WTC11 (cell line): Measurements from ENCODE around the gene MAMDC2. TPM values are rescaled to one million over a fixed set of nuclear protein-coding genes. Genes with fewer than 3 reads are reported as not detected.
A peak's percentile ranks its signal among the peaks of the same experiment; 100 is the strongest.

ENCODE experiments used
- ATAC-seq: fragments of 200-7000 bp; cut with Tn5 transposase; 2 replicates; pipeline ENCODE4 v1.10.0; 2021; ENCODE audit warnings: mild to moderate bottlenecking, moderate library complexity
- CTCF ChIA-PET: fragments of 300-600 bp; sonication (Branson Sonifier 250); formaldehyde crosslinking; loops from one replicate; lab custom pipeline; 2021; ENCODE audit warnings: antibody characterized with exemption; lab: Charles Lee
- POLR2A ChIA-PET: fragments of 350-600 bp; sonication (Branson Sonifier 250); formaldehyde crosslinking; loops from one replicate; lab custom pipeline; 2021; ENCODE audit warnings: antibody characterized with exemption; lab: Charles Lee
- DNase-seq: peaks from one replicate; pipeline ENCODE4 v3.0.0; 2021; ENCODE audit warnings: low spot score
- H3K27ac Mint-ChIP-seq: 2 replicates; pipeline ENCODE4 v1.8.0; 2021; ENCODE audit warnings: mixed read lengths
- H3K27me3 Mint-ChIP-seq: 2 replicates; pipeline ENCODE4 v1.8.0; 2021; ENCODE audit warnings: low read depth, mild to moderate bottlenecking, moderate library complexity, mixed read lengths
- H3K36me3 Mint-ChIP-seq: 2 replicates; pipeline ENCODE4 v1.8.0; 2021; ENCODE audit warnings: mixed read lengths
- H3K4me1 Mint-ChIP-seq: 2 replicates; pipeline ENCODE4 v1.8.0; 2022; ENCODE audit warnings: mixed read lengths
- H3K4me3 Mint-ChIP-seq: 2 replicates; pipeline ENCODE4 v1.8.0; 2021; ENCODE audit warnings: mild to moderate bottlenecking, moderate library complexity, mixed read lengths
- H3K9me3 Mint-ChIP-seq: 2 replicates; pipeline ENCODE4 v1.8.0; 2021; ENCODE audit warnings: mixed read lengths
- AR ChIP-seq: fragments of 250-450 bp; sonication (Bioruptor Pico); IDR thresholded peaks from 2 replicates; pipeline ENCODE4 v1.9.0; 2021; ENCODE audit warnings: mild to moderate bottlenecking
- ATF1 ChIP-seq: sonication (generic); formaldehyde crosslinking; IDR thresholded peaks from 2 replicates; pipeline ENCODE4 v1.8.1; 2023; ENCODE audit warnings: mild to moderate bottlenecking, moderate library complexity, missing genetic modification reagents
- CREB1 ChIP-seq: sonication (generic); formaldehyde crosslinking; IDR thresholded peaks from 2 replicates; pipeline ENCODE4 v1.8.0; 2023; ENCODE audit warnings: mild to moderate bottlenecking, missing genetic modification reagents
- CTCF ChIP-seq: fragments of 200-600 bp; IDR thresholded peaks from 2 replicates; pipeline ENCODE4 v1.8.0; 2022; ENCODE audit warnings: antibody characterized with exemption
- E2F4 ChIP-seq: sonication (generic); formaldehyde crosslinking; IDR thresholded peaks from 2 replicates; pipeline ENCODE4 v1.8.1; 2022; ENCODE audit warnings: low read depth, mild to moderate bottlenecking, moderate library complexity, missing genetic modification reagents, borderline replicate concordance
- EMX1 ChIP-seq: fragments of 250-450 bp; sonication (Bioruptor Pico); IDR thresholded peaks from 2 replicates; pipeline ENCODE4 v1.8.0; 2021; ENCODE audit warnings: mild to moderate bottlenecking
- ETV6 ChIP-seq: sonication (generic); formaldehyde crosslinking; IDR thresholded peaks from 2 replicates; pipeline ENCODE4 v1.8.1; 2022; ENCODE audit warnings: mild to moderate bottlenecking, missing genetic modification reagents
- HMGA2 ChIP-seq: fragments of 250-450 bp; sonication (Bioruptor Pico); IDR thresholded peaks from 2 replicates; pipeline ENCODE4 v1.4.0; 2021; ENCODE audit warnings: mild to moderate bottlenecking, moderate library complexity
- MAX ChIP-seq: sonication (generic); formaldehyde crosslinking; IDR thresholded peaks from 2 replicates; pipeline ENCODE4 v1.8.0; 2022; ENCODE audit warnings: mild to moderate bottlenecking, missing genetic modification reagents
- NFYB ChIP-seq: sonication (generic); formaldehyde crosslinking; conservative IDR thresholded peaks from 2 replicates; pipeline ENCODE4 v1.8.0; 2022; ENCODE audit warnings: low read depth, missing genetic modification reagents
- PRRX2 ChIP-seq: fragments of 250-450 bp; sonication (Bioruptor Pico); IDR thresholded peaks from 2 replicates; pipeline ENCODE4 v1.8.0; 2021; ENCODE audit warnings: mild to moderate bottlenecking
- RORB ChIP-seq: fragments of 250-450 bp; sonication (Bioruptor Pico); IDR thresholded peaks from 2 replicates; pipeline ENCODE4 v1.9.0; 2021; ENCODE audit warnings: mild to moderate bottlenecking
- SMAD3 ChIP-seq: sonication (generic); formaldehyde crosslinking; IDR thresholded peaks from 2 replicates; pipeline ENCODE4 v1.8.0; 2022; ENCODE audit warnings: missing genetic modification reagents, mild to moderate bottlenecking, borderline replicate concordance
- SMAD4 ChIP-seq: sonication (generic); formaldehyde crosslinking; IDR thresholded peaks from 2 replicates; pipeline ENCODE4 v1.8.0; 2022; ENCODE audit warnings: mild to moderate bottlenecking, missing genetic modification reagents
- TEAD1 ChIP-seq: sonication (generic); formaldehyde crosslinking; IDR thresholded peaks from 2 replicates; pipeline ENCODE4 v1.8.0; 2022; ENCODE audit warnings: mild to moderate bottlenecking, missing genetic modification reagents
- ZNF138 ChIP-seq: sonication (generic); formaldehyde crosslinking; conservative IDR thresholded peaks from 2 replicates; pipeline ENCODE4 v1.8.1; 2022; ENCODE audit warnings: mild to moderate bottlenecking, moderate library complexity, missing genetic modification reagents
- ZNF263 ChIP-seq: sonication (generic); formaldehyde crosslinking; IDR thresholded peaks from 2 replicates; pipeline ENCODE4 v1.8.1; 2022; ENCODE audit warnings: low read depth, mild to moderate bottlenecking, moderate library complexity, missing genetic modification reagents
- ZNF423 ChIP-seq: fragments of 250-450 bp; sonication (Bioruptor Pico); IDR thresholded peaks from 2 replicates; pipeline ENCODE4 v2.1.2; 2022; ENCODE audit warnings: mild to moderate bottlenecking, moderate library complexity
- ZNF425 ChIP-seq: fragments of 250-450 bp; sonication (Bioruptor Pico); conservative IDR thresholded peaks from 2 replicates; pipeline ENCODE4 v1.9.0; 2021; ENCODE audit warnings: mild to moderate bottlenecking
- ZNF512 ChIP-seq: sonication (generic); formaldehyde crosslinking; IDR thresholded peaks from 2 replicates; pipeline ENCODE4 v1.8.1; 2022; ENCODE audit warnings: missing genetic modification reagents, borderline replicate concordance
- total RNA-seq: library from RNA; stranded (reverse); gene quantifications from 3 replicates; pipeline ENCODE4 v1.2.3, GENCODE V29; 2021

The MAMDC2 gene
- total RNA-seq, 1 experiment from 2014 or later, result 6.0 TPM

GRCh38 chr9:70111042-70111602 lies 67.5 kb downstream of the MAMDC2 start:
- CTCF ChIA-PET, result interaction anchor here (0.6 to 8.3 kb wide), 56 partner anchors 8 to 692 kb away, joined by 3 to 220 read pairs (median 4); partner anchors contain the start of gene MAMDC2
- H3K27me3 Mint-ChIP-seq, result no peaks in the 10 kb centered on the region
- H3K4me3 Mint-ChIP-seq, result no peak overlapping the region
- no peak overlapping the region for H3K27ac Mint-ChIP-seq
- DNase-seq, result peak; percentile 90
- TF ChIP-seq MAX (CRISPR knock-in tag), result no peak
- TF ChIP-seq ZNF425 (CRISPR knock-in tag), result no peak
- no peak for TF ChIP-seq ZNF138 (CRISPR knock-in tag)
- TF ChIP-seq ZNF263, result no peak
- no peak for TF ChIP-seq TEAD1 (CRISPR knock-in tag)
- peak; percentile 44; the same call in 1 of the 2 replicates for TF ChIP-seq ZNF423
- TF ChIP-seq CTCF, result peak; percentile 89
- TF ChIP-seq E2F4 (CRISPR knock-in tag), result no peak
- TF ChIP-seq EMX1 (CRISPR knock-in tag), result no peak
- no peak for TF ChIP-seq ATF1 (CRISPR knock-in tag)
- no peak for TF ChIP-seq ZNF512 (CRISPR knock-in tag)
- peak; percentile 65 for ATAC-seq
- POLR2A ChIA-PET, result interaction anchor here (0.7 to 1.4 kb wide), 2 partner anchors 17 to 66 kb away, joined by 3 read pairs; no protein-coding TSS in a partner anchor
- peaks cover 44% of the 10 kb centered on the region for H3K4me1 Mint-ChIP-seq
- no peaks in the 10 kb centered on the region; the same call in 1 of the 2 replicates for H3K36me3 Mint-ChIP-seq
- no peaks in the 10 kb centered on the region for H3K9me3 Mint-ChIP-seq

- TF ChIP-seq NFYB (CRISPR knock-in tag) (no peak), AR (CRISPR knock-in tag) (no peak), SMAD3 (CRISPR knock-in tag) (no peak), PRRX2 (CRISPR knock-in tag) (no peak), CREB1 (CRISPR knock-in tag) (no peak), HMGA2 (CRISPR knock-in tag) (no peak), SMAD4 (CRISPR knock-in tag) (no peak), RORB (CRISPR knock-in tag) (no peak), ETV6 (CRISPR knock-in tag) (no peak)
- POLR2A ChIA-PET, result interaction anchor here (1.4 kb wide), 1 partner anchor 67 kb away, joined by 3 read pairs; no protein-coding TSS in a partner anchor
- no peaks in the 10 kb centered on the region for H3K27me3 Mint-ChIP-seq
- no peak for ATAC-seq
- no peak overlapping the region for H3K27ac Mint-ChIP-seq
- H3K4me1 Mint-ChIP-seq, result peaks cover 48% of the 10 kb centered on the region
- H3K36me3 Mint-ChIP-seq, result no peaks in the 10 kb centered on the region; the same call in 1 of the 2 replicates
- CTCF ChIA-PET, result interaction anchor here (0.6 to 8.3 kb wide), 44 partner anchors 8 to 309 kb away, joined by 3 to 220 read pairs (median 6); partner anchors contain the start of gene MAMDC2
- H3K4me3 Mint-ChIP-seq, result no peak overlapping the region
- DNase-seq, result no peak
- H3K9me3 Mint-ChIP-seq, result no peaks in the 10 kb centered on the region
Measured at GRCh38 chr9:70111641-70112236, 68.1 kb downstream of the MAMDC2 start.
